ENCODE measurements around the gene EVPL. TPM values are rescaled to one million over a fixed set of nuclear protein-coding genes. Genes with fewer than 3 reads are reported as not detected.

Gene EVPL
- total and polyA plus RNA-seq, 2 of the 13 experiments (the other 11 are each of a cell fraction or from before 2014, with no cell fraction given) = 2.1 to 8.2 TPM

DNA sequence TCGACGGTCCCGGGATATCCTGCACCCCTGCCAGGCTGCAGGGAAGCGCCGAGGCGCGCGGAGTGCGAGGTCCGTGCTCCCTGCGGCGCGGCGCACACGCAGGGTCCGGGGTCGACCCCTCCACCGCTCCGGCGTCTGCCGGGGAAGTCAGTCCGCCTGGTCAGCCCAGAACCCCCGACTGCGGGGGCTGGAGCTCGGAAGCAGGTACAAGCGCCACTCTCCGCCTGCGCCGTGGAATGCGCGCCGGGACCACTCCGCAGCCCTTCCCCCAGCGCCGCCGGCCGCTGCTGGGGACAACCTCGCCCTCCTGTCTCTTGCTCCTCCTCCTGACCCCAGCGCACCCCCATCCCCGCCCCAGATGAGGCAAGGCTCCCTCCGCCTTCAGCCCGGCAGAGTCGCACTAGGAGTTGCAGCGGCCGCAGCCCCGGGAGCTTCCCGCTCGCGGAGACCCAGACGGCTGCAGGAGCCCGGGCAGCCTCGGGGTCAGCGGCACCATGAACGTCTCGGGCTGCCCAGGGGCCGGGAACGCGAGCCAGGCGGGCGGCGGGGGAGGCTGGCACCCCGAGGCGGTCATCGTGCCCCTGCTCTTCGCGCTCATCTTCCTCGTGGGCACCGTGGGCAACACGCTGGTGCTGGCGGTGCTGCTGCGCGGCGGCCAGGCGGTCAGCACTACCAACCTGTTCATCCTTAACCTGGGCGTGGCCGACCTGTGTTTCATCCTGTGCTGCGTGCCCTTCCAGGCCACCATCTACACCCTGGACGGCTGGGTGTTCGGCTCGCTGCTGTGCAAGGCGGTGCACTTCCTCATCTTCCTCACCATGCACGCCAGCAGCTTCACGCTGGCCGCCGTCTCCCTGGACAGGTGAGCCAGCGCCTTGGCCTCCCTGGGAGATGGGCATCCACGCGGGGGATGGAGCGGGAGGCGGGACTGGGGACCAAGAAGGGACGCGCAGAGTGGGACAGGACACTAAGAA is 47.6 kb upstream of the EVPL start, which contains the start of gene GALR2 (continued):
- TF ChIP-seq, protein P1, sequence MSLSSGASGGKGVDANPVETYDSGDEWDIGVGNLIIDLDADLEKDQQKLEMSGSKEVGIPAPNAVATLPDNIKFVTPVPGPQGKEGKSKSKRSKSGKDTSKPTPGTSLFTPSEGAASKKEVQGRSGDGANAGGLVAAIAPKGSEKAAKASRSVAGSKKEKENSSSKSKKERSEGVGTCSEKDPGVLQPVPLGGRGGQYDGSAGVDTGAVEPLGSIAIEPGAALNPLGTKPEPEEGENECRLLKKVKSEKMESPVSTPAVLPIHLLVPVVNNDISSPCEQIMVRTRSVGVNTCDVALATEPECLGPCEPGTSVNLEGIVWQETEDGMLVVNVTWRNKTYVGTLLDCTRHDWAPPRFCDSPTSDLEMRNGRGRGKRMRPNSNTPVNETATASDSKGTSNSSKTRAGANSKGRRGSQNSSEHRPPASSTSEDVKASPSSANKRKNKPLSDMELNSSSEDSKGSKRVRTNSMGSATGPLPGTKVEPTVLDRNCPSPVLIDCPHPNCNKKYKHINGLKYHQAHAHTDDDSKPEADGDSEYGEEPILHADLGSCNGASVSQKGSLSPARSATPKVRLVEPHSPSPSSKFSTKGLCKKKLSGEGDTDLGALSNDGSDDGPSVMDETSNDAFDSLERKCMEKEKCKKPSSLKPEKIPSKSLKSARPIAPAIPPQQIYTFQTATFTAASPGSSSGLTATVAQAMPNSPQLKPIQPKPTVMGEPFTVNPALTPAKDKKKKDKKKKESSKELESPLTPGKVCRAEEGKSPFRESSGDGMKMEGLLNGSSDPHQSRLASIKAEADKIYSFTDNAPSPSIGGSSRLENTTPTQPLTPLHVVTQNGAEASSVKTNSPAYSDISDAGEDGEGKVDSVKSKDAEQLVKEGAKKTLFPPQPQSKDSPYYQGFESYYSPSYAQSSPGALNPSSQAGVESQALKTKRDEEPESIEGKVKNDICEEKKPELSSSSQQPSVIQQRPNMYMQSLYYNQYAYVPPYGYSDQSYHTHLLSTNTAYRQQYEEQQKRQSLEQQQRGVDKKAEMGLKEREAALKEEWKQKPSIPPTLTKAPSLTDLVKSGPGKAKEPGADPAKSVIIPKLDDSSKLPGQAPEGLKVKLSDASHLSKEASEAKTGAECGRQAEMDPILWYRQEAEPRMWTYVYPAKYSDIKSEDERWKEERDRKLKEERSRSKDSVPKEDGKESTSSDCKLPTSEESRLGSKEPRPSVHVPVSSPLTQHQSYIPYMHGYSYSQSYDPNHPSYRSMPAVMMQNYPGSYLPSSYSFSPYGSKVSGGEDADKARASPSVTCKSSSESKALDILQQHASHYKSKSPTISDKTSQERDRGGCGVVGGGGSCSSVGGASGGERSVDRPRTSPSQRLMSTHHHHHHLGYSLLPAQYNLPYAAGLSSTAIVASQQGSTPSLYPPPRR (CRISPR knock-in tag; IDR thresholded peaks at IDR 0.05; ENCODE audit: borderline replicate concordance) = 0 out of 2 replicates have a peak, but pooled peaks have one; percentile 2
- TF ChIP-seq, protein P2, sequence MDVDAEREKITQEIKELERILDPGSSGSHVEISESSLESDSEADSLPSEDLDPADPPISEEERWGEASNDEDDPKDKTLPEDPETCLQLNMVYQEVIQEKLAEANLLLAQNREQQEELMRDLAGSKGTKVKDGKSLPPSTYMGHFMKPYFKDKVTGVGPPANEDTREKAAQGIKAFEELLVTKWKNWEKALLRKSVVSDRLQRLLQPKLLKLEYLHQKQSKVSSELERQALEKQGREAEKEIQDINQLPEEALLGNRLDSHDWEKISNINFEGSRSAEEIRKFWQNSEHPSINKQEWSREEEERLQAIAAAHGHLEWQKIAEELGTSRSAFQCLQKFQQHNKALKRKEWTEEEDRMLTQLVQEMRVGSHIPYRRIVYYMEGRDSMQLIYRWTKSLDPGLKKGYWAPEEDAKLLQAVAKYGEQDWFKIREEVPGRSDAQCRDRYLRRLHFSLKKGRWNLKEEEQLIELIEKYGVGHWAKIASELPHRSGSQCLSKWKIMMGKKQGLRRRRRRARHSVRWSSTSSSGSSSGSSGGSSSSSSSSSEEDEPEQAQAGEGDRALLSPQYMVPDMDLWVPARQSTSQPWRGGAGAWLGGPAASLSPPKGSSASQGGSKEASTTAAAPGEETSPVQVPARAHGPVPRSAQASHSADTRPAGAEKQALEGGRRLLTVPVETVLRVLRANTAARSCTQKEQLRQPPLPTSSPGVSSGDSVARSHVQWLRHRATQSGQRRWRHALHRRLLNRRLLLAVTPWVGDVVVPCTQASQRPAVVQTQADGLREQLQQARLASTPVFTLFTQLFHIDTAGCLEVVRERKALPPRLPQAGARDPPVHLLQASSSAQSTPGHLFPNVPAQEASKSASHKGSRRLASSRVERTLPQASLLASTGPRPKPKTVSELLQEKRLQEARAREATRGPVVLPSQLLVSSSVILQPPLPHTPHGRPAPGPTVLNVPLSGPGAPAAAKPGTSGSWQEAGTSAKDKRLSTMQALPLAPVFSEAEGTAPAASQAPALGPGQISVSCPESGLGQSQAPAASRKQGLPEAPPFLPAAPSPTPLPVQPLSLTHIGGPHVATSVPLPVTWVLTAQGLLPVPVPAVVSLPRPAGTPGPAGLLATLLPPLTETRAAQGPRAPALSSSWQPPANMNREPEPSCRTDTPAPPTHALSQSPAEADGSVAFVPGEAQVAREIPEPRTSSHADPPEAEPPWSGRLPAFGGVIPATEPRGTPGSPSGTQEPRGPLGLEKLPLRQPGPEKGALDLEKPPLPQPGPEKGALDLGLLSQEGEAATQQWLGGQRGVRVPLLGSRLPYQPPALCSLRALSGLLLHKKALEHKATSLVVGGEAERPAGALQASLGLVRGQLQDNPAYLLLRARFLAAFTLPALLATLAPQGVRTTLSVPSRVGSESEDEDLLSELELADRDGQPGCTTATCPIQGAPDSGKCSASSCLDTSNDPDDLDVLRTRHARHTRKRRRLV (CRISPR knock-in tag; IDR thresholded peaks at IDR 0.05) = no peak
- 0 out of 2 replicates have a peak, but pooled peaks have one; percentile 54 for TF ChIP-seq ZNF333 (CRISPR knock-in tag; IDR thresholded peaks at IDR 0.05; ENCODE audit: borderline replicate concordance)
- TF ChIP-seq, protein P3, sequence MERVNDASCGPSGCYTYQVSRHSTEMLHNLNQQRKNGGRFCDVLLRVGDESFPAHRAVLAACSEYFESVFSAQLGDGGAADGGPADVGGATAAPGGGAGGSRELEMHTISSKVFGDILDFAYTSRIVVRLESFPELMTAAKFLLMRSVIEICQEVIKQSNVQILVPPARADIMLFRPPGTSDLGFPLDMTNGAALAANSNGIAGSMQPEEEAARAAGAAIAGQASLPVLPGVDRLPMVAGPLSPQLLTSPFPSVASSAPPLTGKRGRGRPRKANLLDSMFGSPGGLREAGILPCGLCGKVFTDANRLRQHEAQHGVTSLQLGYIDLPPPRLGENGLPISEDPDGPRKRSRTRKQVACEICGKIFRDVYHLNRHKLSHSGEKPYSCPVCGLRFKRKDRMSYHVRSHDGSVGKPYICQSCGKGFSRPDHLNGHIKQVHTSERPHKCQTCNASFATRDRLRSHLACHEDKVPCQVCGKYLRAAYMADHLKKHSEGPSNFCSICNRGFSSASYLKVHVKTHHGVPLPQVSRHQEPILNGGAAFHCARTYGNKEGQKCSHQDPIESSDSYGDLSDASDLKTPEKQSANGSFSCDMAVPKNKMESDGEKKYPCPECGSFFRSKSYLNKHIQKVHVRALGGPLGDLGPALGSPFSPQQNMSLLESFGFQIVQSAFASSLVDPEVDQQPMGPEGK (CRISPR knock-in tag; IDR thresholded peaks at IDR 0.05) = peak; percentile 18; the same call in 1 of the 2 replicates
- no peak for TF ChIP-seq ZNF614 (CRISPR knock-in tag; IDR thresholded peaks at IDR 0.05; ENCODE audit: borderline replicate concordance)
- no peak for TF ChIP-seq ZMYM3 (CRISPR knock-in tag; IDR thresholded peaks at IDR 0.05)
- TF ChIP-seq ZNF17 (CRISPR knock-in tag; IDR thresholded peaks at IDR 0.05) = no peak
- TF ChIP-seq LCORL (IDR thresholded peaks at IDR 0.05) = no peak
- no peak for TF ChIP-seq LCORL (CRISPR knock-in tag; IDR thresholded peaks at IDR 0.05)
- no peak for TF ChIP-seq ATF7 (IDR thresholded peaks at IDR 0.05)
- no peak for TF ChIP-seq ATF7 (CRISPR knock-in tag; IDR thresholded peaks at IDR 0.05)
- no peak for TF ChIP-seq ZFP41 (CRISPR knock-in tag; IDR thresholded peaks at IDR 0.05; ENCODE audit: borderline replicate concordance)
- peak; percentile 34; the same call in 1 of the 2 replicates for TF ChIP-seq ZSCAN25 (CRISPR knock-in tag; IDR thresholded peaks at IDR 0.05)
- TF ChIP-seq, protein P4, sequence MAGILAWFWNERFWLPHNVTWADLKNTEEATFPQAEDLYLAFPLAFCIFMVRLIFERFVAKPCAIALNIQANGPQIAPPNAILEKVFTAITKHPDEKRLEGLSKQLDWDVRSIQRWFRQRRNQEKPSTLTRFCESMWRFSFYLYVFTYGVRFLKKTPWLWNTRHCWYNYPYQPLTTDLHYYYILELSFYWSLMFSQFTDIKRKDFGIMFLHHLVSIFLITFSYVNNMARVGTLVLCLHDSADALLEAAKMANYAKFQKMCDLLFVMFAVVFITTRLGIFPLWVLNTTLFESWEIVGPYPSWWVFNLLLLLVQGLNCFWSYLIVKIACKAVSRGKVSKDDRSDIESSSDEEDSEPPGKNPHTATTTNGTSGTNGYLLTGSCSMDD (CRISPR knock-in tag; IDR thresholded peaks at IDR 0.05) = no peak
- TF ChIP-seq ZNF205 (CRISPR knock-in tag; IDR thresholded peaks at IDR 0.05) = 0 out of 2 replicates have a peak, but pooled peaks have one; percentile 20

All from HepG2 (cell line).